Subcutaneous adipose tissue (tissue), 4 donors: Measurements from ENCODE around the gene DDR1. TPM values are rescaled to one million over a fixed set of nuclear protein-coding genes. Genes with fewer than 3 reads are reported as not detected.

Experiments used
- total RNA-seq, 4 donors: library from RNA; depleted of rRNA; stranded (reverse); fragments of >200 nt; gene quantifications; one replicate each; pipeline ENCODE4 v1.1.0, GENCODE V29; 2016
- TF ChIP-seq, protein P1 (sequence below): fragments of 450-650 bp; IDR thresholded peaks from one replicate; pipeline ENCODE4 v1.5.1; 2016; ENCODE audit warnings: low read depth, mild to moderate bottlenecking, control low read depth, antibody characterized with exemption, moderate library complexity

DDR1 gene
- total RNA-seq, 4 donors from 2014 or later = 14.3 to 62.0 (median 27.8) TPM

- TF ChIP-seq, protein P1, sequence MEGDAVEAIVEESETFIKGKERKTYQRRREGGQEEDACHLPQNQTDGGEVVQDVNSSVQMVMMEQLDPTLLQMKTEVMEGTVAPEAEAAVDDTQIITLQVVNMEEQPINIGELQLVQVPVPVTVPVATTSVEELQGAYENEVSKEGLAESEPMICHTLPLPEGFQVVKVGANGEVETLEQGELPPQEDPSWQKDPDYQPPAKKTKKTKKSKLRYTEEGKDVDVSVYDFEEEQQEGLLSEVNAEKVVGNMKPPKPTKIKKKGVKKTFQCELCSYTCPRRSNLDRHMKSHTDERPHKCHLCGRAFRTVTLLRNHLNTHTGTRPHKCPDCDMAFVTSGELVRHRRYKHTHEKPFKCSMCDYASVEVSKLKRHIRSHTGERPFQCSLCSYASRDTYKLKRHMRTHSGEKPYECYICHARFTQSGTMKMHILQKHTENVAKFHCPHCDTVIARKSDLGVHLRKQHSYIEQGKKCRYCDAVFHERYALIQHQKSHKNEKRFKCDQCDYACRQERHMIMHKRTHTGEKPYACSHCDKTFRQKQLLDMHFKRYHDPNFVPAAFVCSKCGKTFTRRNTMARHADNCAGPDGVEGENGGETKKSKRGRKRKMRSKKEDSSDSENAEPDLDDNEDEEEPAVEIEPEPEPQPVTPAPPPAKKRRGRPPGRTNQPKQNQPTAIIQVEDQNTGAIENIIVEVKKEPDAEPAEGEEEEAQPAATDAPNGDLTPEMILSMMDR = no peak
These were observed 18.9 kb downstream of the DDR1 start for GRCh38 chr6:30903236-30903635.

DNA sequence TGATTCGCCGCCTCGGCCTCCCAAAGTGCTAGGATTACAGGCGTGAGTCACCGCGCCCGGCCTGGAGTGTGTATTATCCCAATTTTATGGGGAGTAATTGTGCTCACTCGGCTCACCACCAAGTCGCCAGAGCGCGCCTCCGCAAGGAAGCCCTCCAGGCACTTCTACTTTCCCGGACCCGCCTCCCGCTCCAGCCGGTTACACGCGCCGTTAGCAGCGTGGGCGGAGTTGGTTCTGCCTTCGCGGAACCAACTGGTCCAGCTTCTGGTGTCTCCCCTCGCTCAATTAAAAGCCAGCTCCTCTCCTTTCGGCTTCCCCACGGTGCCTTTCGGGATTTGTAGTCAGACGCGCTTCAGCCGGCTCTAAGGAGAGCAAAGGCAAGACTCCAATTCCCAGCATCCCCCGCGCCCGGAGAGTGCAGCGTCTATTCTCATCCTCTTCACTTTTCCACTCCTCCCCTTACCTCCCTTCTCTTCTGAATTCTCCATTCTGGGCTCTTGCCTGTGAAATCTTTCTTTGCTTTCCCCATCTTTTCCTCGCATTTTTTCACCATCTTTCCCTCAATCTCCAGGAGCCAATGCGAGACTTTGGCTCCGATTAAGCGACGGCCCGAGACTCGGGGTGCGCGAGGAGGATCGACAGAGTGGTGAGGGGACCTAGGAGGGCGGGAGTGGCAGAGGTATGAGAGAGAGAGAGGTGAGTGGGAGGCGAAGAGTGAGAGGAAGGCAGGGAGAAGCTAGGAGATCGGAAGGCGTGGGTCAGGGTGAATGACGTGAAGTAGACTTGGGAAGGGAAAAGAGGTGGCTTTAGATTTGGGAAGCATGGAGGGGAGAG, 23.7 kb downstream of the DDR1 start, which contains the start of gene GTF2H4:
Gene GTF2H4, plus strand, starts transcription at position 450 of the 834 bp plus-strand sequence.
- TF ChIP-seq, protein P1 = no peak

DNA sequence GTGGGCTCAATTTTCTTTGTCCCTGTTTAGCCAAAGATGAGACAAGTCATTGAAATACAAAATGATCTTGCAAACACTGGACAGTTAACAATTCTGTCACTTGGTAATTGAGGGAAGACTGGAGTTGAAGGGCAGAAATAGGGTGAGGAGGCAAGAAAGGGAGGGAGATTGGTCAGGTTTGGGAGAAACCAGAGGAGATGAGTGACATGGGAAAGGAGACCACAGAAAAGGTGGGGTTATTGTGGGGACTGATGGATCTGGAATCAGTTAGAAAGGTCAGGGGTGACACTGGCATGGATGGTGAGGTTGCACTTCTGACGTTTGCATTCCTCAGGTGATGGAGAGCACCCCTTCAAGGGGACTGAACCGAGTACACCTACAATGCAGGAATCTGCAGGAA, 24.4 kb downstream of the DDR1 start:
- TF ChIP-seq, protein P1 = no peak

DNA sequence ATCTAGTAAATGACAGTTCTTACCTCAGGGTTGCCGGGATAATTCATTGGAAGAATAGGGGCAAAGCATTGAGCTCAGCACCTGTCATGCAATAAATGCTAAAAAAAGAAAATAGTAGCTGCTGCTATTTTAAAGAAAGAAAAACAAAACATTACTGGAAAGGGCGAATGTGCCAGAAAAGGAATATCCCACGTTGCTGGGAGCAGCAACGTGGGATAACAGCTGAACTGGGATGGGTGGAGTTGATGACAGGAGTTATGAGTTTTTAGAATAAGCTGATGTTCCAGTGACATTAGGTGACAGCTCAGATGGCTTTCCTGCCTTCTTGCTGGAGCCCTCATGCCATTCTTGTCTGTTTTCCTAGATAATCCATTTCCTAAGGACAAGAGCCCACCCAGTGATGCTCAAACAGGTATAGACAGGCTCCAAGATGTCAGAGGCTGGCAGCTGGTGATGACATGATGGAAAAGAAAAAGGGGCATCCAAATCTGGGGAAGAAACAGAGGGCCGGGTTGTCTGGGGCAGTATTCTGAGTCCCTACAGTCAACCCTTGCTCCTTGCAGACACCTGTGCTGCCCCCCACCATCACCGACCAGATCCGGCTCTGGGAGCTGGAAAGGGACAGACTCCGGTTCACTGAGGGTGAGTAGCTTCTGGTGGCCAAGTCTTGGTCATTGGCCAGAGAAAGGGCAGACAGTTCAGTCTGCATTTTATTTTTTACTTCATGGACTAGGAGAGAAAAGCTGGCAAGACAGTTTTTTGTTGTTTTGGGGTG, 28.6 kb downstream of the DDR1 start:
- TF ChIP-seq, protein P1 = no peak

DNA sequence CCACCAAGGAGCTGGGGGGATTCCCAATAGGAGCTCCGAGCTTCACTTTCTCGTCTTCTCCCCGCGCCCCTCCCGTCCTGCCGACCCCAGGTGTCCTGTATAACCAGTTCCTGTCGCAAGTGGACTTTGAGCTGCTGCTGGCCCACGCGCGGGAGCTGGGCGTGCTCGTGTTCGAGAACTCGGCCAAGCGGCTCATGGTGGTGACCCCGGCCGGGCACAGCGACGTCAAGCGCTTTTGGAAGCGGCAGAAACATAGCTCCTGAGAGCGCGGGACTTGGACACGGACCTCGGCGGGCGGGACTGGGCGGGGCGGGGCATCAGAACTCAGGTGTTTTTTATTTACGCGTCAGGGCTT, 29.4 kb downstream of the DDR1 start:
- TF ChIP-seq, protein P1 = no peak

- TF ChIP-seq, protein P1 = no peak
These were observed 29.9 kb downstream of the DDR1 start, which contains the start of gene VARS2 for GRCh38 chr6:30914076-30914853. TSS of gene VARS2 (plus strand) at chr6:30914238. CDS start at chr6:30914837, 599 bp downstream.
